HG03378 (cell line): Measurements from ENCODE around the gene SYT2.
"Not testable (repeated sequence)": the region's sequence is repeated elsewhere in the genome, so short reads cannot be mapped to it uniquely, and the experiment has no call there.

Experiments used
- ATAC-seq: cut with Tn5 transposase; IDR thresholded peaks from one replicate; pipeline ENCODE4 v1.9.1; 2021; ENCODE audit warnings: mild to moderate bottlenecking, moderate library complexity; ENCODE audit not compliant: unreplicated experiment

The SYT2 gene

GRCh38 chr1:202578001-202578504 is 132.2 kb downstream of the SYT2 start:
- no peak for ATAC-seq

DNA sequence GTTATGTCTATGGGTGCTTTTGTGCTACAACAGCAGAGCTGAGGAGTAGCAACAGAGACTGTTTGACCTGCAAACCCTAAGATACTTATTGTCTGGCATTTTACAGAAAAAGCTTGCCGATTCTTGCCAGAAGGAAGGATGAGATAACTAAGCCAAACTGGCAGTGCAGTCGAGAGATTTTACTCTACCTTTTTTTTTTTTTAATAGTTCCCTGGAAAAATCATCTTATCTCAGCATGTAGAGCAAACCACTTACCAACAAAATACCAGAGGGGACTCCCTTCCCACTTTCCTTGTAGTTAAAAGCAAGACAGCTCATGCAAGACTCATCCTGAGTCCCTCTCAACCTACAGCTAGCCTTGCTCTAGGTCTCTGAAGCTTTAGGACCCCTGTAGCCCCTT is 132.9 kb downstream of the SYT2 start:
- no peak for ATAC-seq

GRCh38 chr1:202576816-202577215 is 133.4 kb downstream of the SYT2 start:
- ATAC-seq: no peak

DNA sequence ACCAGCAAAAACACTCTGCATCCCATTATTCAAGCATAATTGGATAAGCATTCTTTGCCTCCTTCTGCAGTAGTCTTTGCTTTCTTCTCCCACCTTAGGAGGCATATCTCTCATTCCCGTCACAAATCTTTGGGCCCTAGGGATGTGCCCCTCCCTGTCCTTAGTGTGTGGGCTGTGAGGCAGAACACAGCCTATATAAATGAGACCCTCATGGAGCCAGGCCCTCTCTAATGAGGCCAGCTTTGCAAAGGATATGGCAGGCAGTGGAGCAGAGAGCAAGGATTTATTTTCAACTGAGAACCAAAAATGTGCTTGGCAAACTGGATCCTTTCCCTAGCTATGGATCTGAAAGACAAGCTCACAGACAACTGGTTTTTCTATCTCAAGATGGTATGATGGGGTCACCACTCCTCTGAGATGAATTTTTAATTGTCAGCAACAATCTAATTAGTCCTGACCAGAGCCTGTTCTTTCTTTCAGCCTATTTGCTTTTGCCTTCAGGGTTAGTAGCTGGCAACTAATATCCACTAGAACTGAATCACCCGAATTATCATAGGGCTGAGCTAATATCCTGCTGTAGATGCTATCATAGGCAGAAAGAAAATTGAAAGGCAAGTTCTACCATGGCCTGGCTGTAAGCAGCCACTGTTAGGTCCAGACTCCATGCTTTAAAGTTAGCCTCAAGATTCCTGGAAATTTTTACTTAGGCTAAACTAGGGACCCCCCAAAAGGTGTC is 134.2 kb downstream of the SYT2 start:
- ATAC-seq: no peak

DNA sequence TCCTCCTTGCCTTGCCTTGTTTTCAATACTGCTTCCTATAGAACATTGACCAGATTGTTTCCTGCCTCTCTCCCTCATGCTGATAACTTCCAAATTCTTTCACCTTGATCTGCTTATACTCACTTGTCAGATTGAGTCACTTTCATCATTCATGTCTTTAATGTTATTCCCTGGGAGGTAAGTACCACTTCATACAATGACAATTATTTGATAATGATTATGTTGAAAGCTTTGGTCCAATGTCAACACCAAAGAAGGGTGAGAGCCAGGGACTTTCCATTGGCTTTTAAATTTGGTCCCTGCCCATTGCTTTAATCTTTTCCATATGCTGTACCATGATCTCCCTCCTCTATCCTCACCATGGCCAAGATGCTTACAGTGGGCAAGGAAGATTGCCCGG is 137.4 kb downstream of the SYT2 start:
- no peak for ATAC-seq

DNA sequence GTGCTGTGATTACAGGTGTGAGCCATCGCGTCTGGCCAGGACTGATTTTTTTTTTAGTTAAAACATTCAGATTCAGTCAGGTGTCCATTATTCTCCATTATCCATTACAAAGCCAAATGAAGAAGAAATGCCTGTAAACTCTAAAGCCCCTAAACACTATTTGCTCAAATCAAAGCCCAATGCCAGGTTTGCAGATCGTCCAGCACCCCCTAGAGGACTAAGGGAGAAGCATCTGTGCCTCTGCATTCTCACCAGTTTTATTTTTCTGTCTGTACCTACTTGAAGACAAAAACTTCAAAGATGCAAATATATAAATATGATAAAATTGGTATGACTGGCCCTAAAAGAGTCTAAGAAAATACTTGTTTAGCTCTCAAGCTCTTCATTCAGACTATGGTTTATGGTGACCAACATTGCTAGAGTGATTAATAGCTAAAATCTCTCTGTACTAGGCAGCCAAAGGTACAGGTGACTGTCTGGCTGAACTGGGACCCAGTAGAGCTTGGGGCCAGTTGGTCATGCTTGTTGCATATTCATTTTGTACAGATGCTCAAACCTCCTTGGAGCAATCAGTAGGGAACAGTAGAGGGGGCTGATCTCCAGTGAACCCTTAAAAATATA is 138.4 kb downstream of the SYT2 start:
- ATAC-seq: no peak

- no peak for ATAC-seq
These were observed 140.6 kb downstream of the SYT2 start for GRCh38 chr1:202569393-202570322.

DNA sequence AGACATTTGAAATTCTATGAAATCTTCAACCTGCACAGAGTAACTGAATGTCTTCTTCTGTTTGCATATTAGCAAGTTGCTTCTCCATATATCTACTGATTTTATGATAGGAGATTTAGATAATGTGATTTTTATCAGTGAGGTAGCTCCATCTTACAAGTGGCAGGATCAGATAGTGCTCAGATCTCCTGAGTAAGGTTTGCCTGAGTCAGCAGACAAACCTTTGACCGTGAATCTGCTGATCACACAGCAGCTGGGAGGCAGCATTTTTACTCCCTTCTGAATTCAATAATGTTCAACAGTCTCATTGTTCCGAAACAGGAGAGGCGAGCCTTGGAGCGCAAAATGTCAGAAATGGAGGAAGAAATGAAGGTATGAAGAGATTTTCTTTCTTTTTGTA is 141.4 kb downstream of the SYT2 start:
- no peak for ATAC-seq

DNA sequence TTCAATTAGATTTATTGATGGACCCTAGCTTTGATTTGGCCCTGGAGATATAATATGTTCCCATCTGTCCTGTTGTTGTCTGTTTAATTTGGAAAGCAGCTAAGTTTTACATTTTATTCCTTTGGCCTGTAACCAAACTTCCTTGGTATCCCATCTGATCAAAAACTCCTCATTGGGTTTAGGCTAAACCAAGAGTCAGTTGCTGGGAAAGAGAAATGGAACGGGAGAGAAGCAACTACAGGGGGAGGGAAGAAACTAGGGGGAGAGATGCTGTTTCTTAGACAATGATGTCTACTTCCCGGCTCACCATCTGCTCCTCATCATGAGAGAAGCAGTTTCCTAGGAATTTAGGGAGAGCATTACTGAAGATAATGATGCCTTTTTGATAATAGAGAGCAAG is 141.8 kb downstream of the SYT2 start:
- ATAC-seq: no peak

DNA sequence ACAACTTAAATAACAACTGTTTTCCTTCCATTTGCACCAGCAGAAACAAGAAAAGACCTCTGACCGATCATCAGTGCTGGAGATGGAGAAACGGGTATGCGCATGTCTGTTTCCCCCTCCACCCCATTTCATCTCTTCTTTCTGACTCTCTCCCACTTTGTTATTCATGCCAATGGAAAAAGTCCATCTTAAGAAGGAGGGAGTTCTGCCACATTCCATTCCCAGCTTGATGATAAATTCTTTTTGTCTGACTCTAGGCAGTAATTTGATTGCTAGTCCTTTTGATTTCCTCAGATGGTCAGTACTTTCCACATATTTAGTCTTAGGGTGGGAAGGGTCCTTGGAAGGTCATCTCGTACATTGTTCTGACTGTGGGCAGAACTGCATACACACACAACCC is 142.5 kb downstream of the SYT2 start:
- ATAC-seq: no peak

- ATAC-seq: peak; percentile 83
These were observed 144.2 kb downstream of the SYT2 start for GRCh38 chr1:202565890-202566602.

DNA sequence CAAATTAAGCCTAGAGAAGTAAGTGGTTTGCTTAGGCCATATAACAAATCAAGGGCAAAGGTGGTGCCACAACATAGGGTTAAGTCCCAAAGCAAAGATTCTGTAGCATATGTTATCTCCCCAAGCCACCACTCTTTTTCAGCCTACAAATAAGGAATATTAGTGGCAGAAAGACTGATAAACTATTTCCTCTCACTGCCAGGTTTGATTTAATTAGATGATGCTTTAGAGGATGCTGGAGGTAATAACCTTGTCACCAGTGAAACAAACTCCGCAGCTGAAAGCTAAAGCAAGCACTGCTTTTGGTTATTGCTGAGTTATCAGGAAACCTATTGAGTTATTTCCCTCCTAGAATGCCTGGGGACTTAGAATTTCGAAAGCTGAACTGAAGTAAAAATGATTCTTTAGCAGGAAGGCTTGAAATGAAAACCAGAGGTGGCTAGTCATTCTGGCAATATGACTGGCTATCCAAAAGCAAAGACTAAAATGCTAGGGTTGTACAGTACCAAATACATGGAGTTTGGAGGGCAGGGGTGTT is 145.2 kb downstream of the SYT2 start:
- no peak for ATAC-seq

- no peak for ATAC-seq
These were observed 146.4 kb downstream of the SYT2 start for GRCh38 chr1:202563818-202564217.

- ATAC-seq: no peak
These were observed 147.7 kb downstream of the SYT2 start for GRCh38 chr1:202562444-202563060.

GRCh38 chr1:202561726-202562443 is 148.4 kb downstream of the SYT2 start:
- ATAC-seq: no peak

- ATAC-seq: no peak
These were observed 149.0 kb downstream of the SYT2 start for GRCh38 chr1:202561240-202561639.

DNA sequence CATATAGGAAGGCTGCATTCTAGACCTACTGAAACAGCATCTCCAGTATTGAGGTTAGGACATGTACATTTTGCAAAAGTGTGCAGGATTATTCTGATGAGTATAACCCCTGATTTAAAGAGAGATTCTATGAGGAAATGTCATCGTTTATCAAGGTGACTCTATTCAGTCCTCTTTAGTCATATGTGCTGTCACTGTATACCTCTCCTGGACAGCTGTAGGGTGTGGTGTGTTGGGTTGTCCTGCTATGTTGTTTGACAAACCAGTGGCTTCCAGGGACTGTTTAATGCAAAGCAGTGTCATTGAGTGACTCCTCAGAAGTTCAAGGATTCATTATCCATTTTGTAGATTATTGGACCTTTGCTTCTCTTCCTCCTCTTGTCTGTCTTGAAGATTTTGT is 152.6 kb downstream of the SYT2 start:
- not testable (repeated sequence) for ATAC-seq

- ATAC-seq: not testable (repeated sequence)
These were observed 154.2 kb downstream of the SYT2 start for GRCh38 chr1:202556037-202556436.

DNA sequence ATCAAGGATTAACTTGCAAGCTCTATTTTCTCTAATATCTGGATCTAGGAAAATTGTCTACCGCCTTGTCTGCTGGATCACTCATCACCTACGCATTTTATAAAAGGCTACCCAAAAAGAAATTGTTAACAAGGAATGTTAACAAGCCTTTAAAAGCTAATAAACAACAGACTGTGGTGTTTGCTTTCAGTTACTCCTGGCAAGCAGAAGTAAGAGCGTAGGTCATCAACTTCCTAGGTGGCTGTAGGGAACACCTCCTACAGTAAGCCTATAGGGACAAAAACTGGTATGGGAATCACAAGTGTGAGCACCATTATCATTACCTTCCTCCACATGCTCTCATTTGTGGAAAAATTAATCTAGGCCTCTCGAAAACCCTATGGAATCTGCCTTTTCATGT is 155.6 kb downstream of the SYT2 start:
- ATAC-seq: not testable (repeated sequence)
